Measurements from ENCODE around the gene SLC35F3.

DNA sequence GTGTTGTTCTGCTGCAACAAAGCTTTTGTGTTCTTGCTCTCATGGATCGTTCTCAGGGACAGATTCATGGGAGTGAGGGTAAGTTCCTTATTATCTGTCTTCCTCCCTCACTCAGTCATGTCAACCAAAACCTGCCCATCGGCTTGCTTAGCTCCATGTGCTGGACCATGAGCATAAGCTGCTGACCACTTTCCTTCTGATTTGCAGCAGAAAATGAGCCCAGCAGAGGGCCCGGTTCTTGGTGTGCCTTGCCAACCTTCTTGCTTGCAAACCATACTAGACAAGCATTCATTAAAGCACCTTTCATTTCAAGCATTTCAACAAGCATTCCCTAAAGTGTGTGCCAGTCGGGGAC, 404.7 kb downstream of the SLC35F3 start:
- TF ChIP-seq, protein P1, sequence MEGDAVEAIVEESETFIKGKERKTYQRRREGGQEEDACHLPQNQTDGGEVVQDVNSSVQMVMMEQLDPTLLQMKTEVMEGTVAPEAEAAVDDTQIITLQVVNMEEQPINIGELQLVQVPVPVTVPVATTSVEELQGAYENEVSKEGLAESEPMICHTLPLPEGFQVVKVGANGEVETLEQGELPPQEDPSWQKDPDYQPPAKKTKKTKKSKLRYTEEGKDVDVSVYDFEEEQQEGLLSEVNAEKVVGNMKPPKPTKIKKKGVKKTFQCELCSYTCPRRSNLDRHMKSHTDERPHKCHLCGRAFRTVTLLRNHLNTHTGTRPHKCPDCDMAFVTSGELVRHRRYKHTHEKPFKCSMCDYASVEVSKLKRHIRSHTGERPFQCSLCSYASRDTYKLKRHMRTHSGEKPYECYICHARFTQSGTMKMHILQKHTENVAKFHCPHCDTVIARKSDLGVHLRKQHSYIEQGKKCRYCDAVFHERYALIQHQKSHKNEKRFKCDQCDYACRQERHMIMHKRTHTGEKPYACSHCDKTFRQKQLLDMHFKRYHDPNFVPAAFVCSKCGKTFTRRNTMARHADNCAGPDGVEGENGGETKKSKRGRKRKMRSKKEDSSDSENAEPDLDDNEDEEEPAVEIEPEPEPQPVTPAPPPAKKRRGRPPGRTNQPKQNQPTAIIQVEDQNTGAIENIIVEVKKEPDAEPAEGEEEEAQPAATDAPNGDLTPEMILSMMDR (IDR thresholded peaks at IDR 0.05) = no peak
- TF ChIP-seq SMAD3 (CRISPR knock-in tag; IDR thresholded peaks at IDR 0.05; ENCODE audit: borderline replicate concordance) = no peak
- no peak for TF ChIP-seq MYBL2 (CRISPR knock-in tag; IDR thresholded peaks at IDR 0.05)
- TF ChIP-seq, protein P2, sequence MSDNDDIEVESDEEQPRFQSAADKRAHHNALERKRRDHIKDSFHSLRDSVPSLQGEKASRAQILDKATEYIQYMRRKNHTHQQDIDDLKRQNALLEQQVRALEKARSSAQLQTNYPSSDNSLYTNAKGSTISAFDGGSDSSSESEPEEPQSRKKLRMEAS (CRISPR knock-in tag; IDR thresholded peaks at IDR 0.05) = no peak
- TF ChIP-seq, protein P3, sequence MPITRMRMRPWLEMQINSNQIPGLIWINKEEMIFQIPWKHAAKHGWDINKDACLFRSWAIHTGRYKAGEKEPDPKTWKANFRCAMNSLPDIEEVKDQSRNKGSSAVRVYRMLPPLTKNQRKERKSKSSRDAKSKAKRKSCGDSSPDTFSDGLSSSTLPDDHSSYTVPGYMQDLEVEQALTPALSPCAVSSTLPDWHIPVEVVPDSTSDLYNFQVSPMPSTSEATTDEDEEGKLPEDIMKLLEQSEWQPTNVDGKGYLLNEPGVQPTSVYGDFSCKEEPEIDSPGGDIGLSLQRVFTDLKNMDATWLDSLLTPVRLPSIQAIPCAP (CRISPR knock-in tag; IDR thresholded peaks at IDR 0.05) = no peak
- TF ChIP-seq, protein P4, sequence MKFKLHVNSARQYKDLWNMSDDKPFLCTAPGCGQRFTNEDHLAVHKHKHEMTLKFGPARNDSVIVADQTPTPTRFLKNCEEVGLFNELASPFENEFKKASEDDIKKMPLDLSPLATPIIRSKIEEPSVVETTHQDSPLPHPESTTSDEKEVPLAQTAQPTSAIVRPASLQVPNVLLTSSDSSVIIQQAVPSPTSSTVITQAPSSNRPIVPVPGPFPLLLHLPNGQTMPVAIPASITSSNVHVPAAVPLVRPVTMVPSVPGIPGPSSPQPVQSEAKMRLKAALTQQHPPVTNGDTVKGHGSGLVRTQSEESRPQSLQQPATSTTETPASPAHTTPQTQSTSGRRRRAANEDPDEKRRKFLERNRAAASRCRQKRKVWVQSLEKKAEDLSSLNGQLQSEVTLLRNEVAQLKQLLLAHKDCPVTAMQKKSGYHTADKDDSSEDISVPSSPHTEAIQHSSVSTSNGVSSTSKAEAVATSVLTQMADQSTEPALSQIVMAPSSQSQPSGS (CRISPR knock-in tag; IDR thresholded peaks at IDR 0.05; ENCODE audit: borderline replicate concordance, low read depth) = no peak
- TF ChIP-seq KAT7 (CRISPR knock-in tag; IDR thresholded peaks at IDR 0.05; ENCODE audit: borderline replicate concordance) = no peak
- TF ChIP-seq CREB1 (CRISPR knock-in tag; IDR thresholded peaks at IDR 0.05) = no peak
- no peak for TF ChIP-seq ZBTB21 (CRISPR knock-in tag; IDR thresholded peaks at IDR 0.05; ENCODE audit: borderline replicate concordance)
- TF ChIP-seq SP1 (CRISPR knock-in tag; conservative IDR thresholded peaks at IDR 0.05) = no peak
